PC-3 (cell line): Measurements from ENCODE around the gene NPBWR2. TPM values are rescaled to one million over a fixed set of nuclear protein-coding genes. Genes with fewer than 3 reads are reported as not detected.

ENCODE experiments used
- ATAC-seq: fragments of 200-7000 bp; cut with Tn5 transposase; 2 replicates; pipeline ENCODE4 v1.9.1; 2020; ENCODE audit warnings: mild to moderate bottlenecking, moderate library complexity
- BruUV-seq: library from RNA; stranded (reverse); fragments of 400-500 nt; replicated peaks from 2 replicates; lab custom pipeline; 2021; lab: Mats Ljungman, UMichigan
- CTCF ChIA-PET: fragments of 300-600 bp; sonication (Branson Sonifier 250); formaldehyde crosslinking; loops from one replicate; lab custom pipeline; 2022; ENCODE audit warnings: antibody characterized with exemption; lab: Charles Lee
- POLR2A ChIA-PET: fragments of 300-600 bp; sonication (Branson Sonifier 250); formaldehyde crosslinking; loops from one replicate; lab custom pipeline; 2022; ENCODE audit warnings: antibody characterized with exemption; ENCODE audit not compliant: unreplicated experiment; lab: Charles Lee
- DNase-seq: peaks from one replicate; pipeline ENCODE4 v3.0.0-alpha.2; 2015
- H2AFZ ChIP-seq: fragments of 300-600 bp; sonication (generic); 2 replicates; pipeline ENCODE4 v1.6.0; 2016; ENCODE audit warnings: antibody characterized with exemption, low read length
- H3F3A ChIP-seq: fragments of 300-600 bp; sonication (generic); one replicate; pipeline ENCODE4 v1.6.0; 2017; ENCODE audit warnings: antibody characterized with exemption, low read length, control low read depth, mild to moderate bottlenecking; ENCODE audit not compliant: unreplicated experiment
- H3K27ac ChIP-seq: fragments of 300-600 bp; sonication (generic); 2 replicates; pipeline ENCODE4 v1.5.1; 2016; ENCODE audit warnings: mild to moderate bottlenecking, low read length
- H3K27me3 ChIP-seq: fragments of 300-600 bp; sonication (generic); 2 replicates; pipeline ENCODE4 v1.6.1; 2016; ENCODE audit warnings: low read length, mixed read lengths
- H3K36me3 ChIP-seq: fragments of 300-600 bp; sonication (generic); 2 replicates; pipeline ENCODE4 v1.6.1; 2016; ENCODE audit warnings: low read depth, mixed run types, low read length, mixed read lengths
- H3K4me1 ChIP-seq: fragments of 300-600 bp; sonication (generic); 2 replicates; pipeline ENCODE4 v1.5.1; 2016; ENCODE audit warnings: low read length; ENCODE audit not compliant: insufficient read depth
- H3K4me2 ChIP-seq: fragments of 300-600 bp; sonication (generic); 2 replicates; pipeline ENCODE4 v1.6.0; 2016; ENCODE audit warnings: low read length
- H3K4me3 ChIP-seq: fragments of 300-600 bp; sonication (generic); 2 replicates; pipeline ENCODE4 v1.5.1; 2016; ENCODE audit warnings: mild to moderate bottlenecking, low read length, mixed read lengths
- H3K79me2 ChIP-seq: fragments of 300-600 bp; sonication (generic); 2 replicates; pipeline ENCODE4 v1.6.1; 2017; ENCODE audit warnings: low read length, mixed read lengths
- H3K9ac ChIP-seq: fragments of 300-600 bp; sonication (generic); 2 replicates; pipeline ENCODE4 v1.6.0; 2016; ENCODE audit warnings: mild to moderate bottlenecking, low read length
- H3K9me2 ChIP-seq: fragments of 300-600 bp; sonication (generic); replicated peaks from 2 replicates; pipeline ENCODE4 v1.6.1; 2016; ENCODE audit warnings: mixed run types, low read length, mixed read lengths
- H3K9me3 ChIP-seq: fragments of 300-600 bp; sonication (generic); 2 replicates; pipeline ENCODE4 v1.6.1; 2016; ENCODE audit warnings: low read length, mixed read lengths
- H4K20me1 ChIP-seq: fragments of 300-600 bp; sonication (generic); 2 replicates; pipeline ENCODE4 v1.6.1; 2016; ENCODE audit warnings: low read length, mixed read lengths
- EZH2 ChIP-seq: fragments of 300-600 bp; sonication (generic); IDR thresholded peaks from one replicate; pipeline ENCODE4 v1.6.1; 2017; ENCODE audit warnings: antibody characterized with exemption, mild to moderate bottlenecking, low read length; ENCODE audit not compliant: unreplicated experiment
- EZH2phosphoT487 ChIP-seq: fragments of 300-600 bp; sonication (generic); IDR thresholded peaks from 2 replicates; pipeline ENCODE4 v1.6.1; 2018; ENCODE audit warnings: mild to moderate bottlenecking, antibody characterized with exemption, low read length, borderline replicate concordance
- intact Hi-C: fragments of 100-400 bp; cut with micrococcal nuclease; formaldehyde crosslinking; loops from 2 replicates; pipeline ENCODE4 v1.9.0; 2023
- total RNA-seq: library from RNA; depleted of rRNA; stranded (reverse); fragments of >200 nt; gene quantifications from 2 replicates; pipeline ENCODE4 v1.2.3, GENCODE V29; 2014
- TF ChIP-seq, protein P1 (sequence below): fragments of 300-600 bp; sonication (generic); conservative IDR thresholded peaks from 2 replicates; pipeline ENCODE4 v1.5.1; 2017; ENCODE audit warnings: antibody characterized with exemption, low read depth, mild to moderate bottlenecking, low read length

NPBWR2 gene
- total RNA-seq, 1 experiment from 2014 or later, result not detected

DNA sequence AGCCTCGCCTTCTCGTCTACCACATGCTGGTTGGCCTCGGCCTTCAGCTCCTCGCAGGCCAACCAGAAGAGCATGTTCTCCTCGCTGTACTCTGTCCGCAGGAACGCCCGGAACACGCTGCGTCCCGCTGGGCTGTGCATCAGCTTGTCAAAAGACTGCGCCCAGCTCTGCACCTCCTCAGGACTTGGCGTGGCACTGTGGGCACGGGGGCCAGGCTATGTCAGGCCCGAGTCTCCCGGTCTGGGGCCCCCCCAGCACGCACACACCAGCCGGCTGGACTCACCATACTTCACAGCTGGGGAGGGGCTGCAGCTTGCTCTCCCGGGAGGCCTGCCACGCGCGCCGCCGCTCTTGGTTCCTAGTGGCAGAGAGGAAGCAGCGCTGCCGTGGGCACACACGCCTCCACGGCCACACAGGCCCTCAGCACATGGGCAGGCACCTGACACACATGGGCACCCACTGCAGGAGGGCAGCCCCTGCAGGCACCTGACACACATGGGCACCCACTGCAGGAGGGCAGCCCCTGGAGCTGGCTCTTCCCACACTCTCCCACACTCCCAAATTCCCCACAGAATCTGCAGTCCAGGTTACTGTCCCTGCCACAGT is 33.1 kb downstream of the NPBWR2 start:
- Histone ChIP-seq H3K4me1 (peaks cover 13% of the 10 kb centered on the region), H2AFZ (no peak overlapping the region), H3K36me3 (no peaks in the 10 kb centered on the region), H3K27me3 (no peaks in the 10 kb centered on the region), H3K9me2 (no peaks in the 10 kb centered on the region), H3K4me3 (no peak overlapping the region), H3K27ac (no peak overlapping the region), H3K79me2 (peaks cover 17% of the 10 kb centered on the region), H3F3A (no peaks in the 10 kb centered on the region), H3K9ac (no peak overlapping the region), H4K20me1 (no peaks in the 10 kb centered on the region), H3K9me3 (no peaks in the 10 kb centered on the region), H3K4me2 (no peak overlapping the region)
- TF ChIP-seq, protein P1, sequence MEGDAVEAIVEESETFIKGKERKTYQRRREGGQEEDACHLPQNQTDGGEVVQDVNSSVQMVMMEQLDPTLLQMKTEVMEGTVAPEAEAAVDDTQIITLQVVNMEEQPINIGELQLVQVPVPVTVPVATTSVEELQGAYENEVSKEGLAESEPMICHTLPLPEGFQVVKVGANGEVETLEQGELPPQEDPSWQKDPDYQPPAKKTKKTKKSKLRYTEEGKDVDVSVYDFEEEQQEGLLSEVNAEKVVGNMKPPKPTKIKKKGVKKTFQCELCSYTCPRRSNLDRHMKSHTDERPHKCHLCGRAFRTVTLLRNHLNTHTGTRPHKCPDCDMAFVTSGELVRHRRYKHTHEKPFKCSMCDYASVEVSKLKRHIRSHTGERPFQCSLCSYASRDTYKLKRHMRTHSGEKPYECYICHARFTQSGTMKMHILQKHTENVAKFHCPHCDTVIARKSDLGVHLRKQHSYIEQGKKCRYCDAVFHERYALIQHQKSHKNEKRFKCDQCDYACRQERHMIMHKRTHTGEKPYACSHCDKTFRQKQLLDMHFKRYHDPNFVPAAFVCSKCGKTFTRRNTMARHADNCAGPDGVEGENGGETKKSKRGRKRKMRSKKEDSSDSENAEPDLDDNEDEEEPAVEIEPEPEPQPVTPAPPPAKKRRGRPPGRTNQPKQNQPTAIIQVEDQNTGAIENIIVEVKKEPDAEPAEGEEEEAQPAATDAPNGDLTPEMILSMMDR, result no peak
- no peak for TF ChIP-seq EZH2
- no peak for TF ChIP-seq EZH2phosphoT487
- no peak for ATAC-seq
- BruUV-seq, result no TSS peak
- intact Hi-C loops, result no loop called here
- no peak for DNase-seq
- POLR2A ChIA-PET, result no interaction called here
- CTCF ChIA-PET, result no interaction called here

DNA sequence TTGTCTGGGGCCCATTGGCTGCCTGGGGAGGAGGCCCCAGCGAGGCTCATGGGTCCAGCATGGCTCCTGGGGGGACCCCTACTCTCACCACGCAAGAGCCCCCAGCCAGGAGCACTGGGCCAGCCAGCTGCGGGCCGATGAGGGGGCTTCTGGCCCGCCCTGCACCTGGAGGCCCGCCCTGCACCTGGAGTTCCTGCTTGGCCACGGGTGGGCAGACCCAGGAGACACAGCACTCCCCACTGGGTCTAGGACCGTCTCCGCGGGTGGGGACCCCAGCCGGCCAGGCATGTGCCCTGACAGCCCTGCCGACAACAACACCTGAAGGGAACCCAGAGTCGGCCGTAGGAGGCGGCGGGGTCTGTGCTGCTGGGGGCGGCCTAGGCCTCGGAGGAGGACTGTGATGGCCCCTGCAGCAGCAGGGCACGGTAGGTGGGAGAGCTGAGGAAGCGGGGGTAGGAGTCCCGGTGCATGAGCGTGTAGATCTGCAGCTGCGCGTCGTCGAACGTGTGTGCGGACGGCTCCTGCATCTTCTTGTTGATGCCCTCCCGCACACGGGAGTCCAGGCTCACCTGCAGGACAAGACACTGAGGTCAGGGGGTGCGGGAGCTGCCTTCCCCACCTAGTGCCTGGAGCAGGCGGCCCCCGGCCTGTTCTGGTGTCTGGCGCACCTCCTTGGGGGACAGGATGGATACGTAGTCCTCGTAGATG is 33.7 kb downstream of the NPBWR2 start:
- TF ChIP-seq, protein P1, result no peak
- TF ChIP-seq EZH2 (no peak), EZH2phosphoT487 (no peak)
- Histone ChIP-seq H3K4me2 (no peak overlapping the region), H3K9me2 (no peaks in the 10 kb centered on the region), H3K9ac (no peak overlapping the region), H3K4me3 (no peak overlapping the region), H2AFZ (no peak overlapping the region), H3K79me2 (peaks cover 10% of the 10 kb centered on the region), H3K27me3 (no peaks in the 10 kb centered on the region), H3K36me3 (no peaks in the 10 kb centered on the region), H3K27ac (no peak overlapping the region), H3K4me1 (peaks cover 8% of the 10 kb centered on the region), H3K9me3 (no peaks in the 10 kb centered on the region), H4K20me1 (no peaks in the 10 kb centered on the region), H3F3A (no peaks in the 10 kb centered on the region)
- ChIA-PET POLR2A (no interaction called here), CTCF (no interaction called here)
- DNase-seq (no peak), ATAC-seq (no peak)
- intact Hi-C loops, result no loop called here
- BruUV-seq, result no TSS peak

DNA sequence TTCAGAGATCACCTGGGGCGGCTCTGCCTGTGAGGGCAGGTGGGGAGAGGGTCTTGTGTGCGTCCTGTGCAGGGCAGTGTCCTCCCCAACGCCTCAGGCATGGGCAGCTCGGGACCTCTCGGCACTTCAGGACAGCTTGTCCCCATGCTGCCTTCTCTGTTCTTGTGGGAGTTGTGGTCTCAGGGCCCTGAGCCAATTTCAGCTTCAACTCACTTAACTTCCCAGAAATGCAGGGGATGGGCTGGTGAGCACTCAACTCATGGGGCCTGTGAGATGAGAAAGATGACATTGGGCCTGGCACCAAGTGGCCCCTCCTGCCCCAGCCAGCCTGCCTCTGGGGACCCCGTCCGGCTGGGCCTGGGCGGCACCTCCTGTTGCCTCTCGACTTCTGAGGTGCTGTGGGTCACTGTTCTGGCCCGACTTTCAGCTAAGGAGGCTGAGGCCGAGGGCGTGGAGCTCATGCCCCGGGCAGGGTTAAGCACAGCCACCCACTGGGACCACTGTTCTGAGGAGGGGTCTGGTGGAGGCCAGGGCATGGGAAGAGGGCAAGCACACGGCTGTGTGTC is 34.8 kb downstream of the NPBWR2 start:
- intact Hi-C loops, result no loop called here
- H3K27me3 ChIP-seq, result no peaks in the 10 kb centered on the region
- H3K79me2 ChIP-seq, result no peaks in the 10 kb centered on the region
- BruUV-seq, result no TSS peak
- H3K4me2 ChIP-seq, result no peak overlapping the region
- TF ChIP-seq EZH2 (no peak), EZH2phosphoT487 (no peak)
- TF ChIP-seq, protein P1, result no peak
- no peak overlapping the region for H2AFZ ChIP-seq
- POLR2A ChIA-PET, result no interaction called here
- no peaks in the 10 kb centered on the region for H3K9me2 ChIP-seq
- H3F3A ChIP-seq, result no peaks in the 10 kb centered on the region
- H3K4me3 ChIP-seq, result no peak overlapping the region
- no peak overlapping the region for H3K27ac ChIP-seq
- H3K9me3 ChIP-seq, result no peaks in the 10 kb centered on the region
- no peak for DNase-seq
- H3K36me3 ChIP-seq, result no peaks in the 10 kb centered on the region
- no peak overlapping the region for H3K9ac ChIP-seq
- CTCF ChIA-PET, result no interaction called here
- no peaks in the 10 kb centered on the region for H3K4me1 ChIP-seq
- H4K20me1 ChIP-seq, result no peaks in the 10 kb centered on the region
- no peak for ATAC-seq
